ENCODE data around the gene AGTRAP. TPM values are rescaled to one million over a fixed set of nuclear protein-coding genes. Genes with fewer than 3 reads are reported as not detected.

Gene AGTRAP
- total RNA-seq, 1 donor from 2014 or later = 25.1 TPM

DNA sequence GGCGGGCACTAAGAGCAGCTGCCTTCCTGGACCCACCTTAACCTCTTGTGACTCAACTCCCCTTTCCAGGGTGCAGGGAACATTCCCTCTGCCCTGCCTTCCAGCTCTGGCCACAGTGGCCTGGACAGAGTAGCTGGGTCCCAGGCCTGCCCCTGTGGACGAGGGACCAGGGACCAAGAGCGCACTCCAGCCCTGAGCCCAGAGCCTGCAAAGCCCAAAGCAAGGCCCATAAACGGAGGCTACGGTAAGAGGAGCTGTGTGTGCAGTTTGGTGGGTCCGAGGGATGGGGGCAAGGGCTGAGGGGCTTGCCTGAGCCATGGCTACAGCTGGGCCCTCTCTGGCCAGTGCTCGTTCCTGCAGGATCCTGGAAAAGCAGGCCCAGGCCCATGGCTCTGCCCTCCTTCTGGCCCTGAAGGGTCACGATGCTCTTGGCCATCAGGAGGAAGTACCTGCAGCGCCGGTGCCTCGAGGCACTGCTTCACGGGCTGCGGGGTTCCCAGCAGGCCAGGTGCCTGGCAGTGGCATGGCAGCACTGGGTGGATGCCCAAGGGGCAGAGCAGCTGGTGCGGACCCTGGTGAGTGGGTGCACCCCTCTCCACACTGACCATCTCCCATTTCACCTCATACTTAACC, 52.0 kb downstream of the AGTRAP start:
- Mint-ChIP-seq H3K27ac (ENCODE audit: unreplicated experiment) (no peak overlapping the region), H3K4me1 (ENCODE audit: unreplicated experiment) (peaks cover 2% of the 10 kb centered on the region), H3K36me3 (ENCODE audit: low read depth, unreplicated experiment) (peaks cover 17% of the 10 kb centered on the region), H3K9me3 (ENCODE audit: unreplicated experiment) (no peaks in the 10 kb centered on the region), H3K4me3 (ENCODE audit: unreplicated experiment) (no peak overlapping the region), H3K27me3 (ENCODE audit: unreplicated experiment) (peaks cover 14% of the 10 kb centered on the region)
- DNase-seq (ENCODE audit: low spot score) = no peak
- TF ChIP-seq, protein P1, sequence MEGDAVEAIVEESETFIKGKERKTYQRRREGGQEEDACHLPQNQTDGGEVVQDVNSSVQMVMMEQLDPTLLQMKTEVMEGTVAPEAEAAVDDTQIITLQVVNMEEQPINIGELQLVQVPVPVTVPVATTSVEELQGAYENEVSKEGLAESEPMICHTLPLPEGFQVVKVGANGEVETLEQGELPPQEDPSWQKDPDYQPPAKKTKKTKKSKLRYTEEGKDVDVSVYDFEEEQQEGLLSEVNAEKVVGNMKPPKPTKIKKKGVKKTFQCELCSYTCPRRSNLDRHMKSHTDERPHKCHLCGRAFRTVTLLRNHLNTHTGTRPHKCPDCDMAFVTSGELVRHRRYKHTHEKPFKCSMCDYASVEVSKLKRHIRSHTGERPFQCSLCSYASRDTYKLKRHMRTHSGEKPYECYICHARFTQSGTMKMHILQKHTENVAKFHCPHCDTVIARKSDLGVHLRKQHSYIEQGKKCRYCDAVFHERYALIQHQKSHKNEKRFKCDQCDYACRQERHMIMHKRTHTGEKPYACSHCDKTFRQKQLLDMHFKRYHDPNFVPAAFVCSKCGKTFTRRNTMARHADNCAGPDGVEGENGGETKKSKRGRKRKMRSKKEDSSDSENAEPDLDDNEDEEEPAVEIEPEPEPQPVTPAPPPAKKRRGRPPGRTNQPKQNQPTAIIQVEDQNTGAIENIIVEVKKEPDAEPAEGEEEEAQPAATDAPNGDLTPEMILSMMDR (IDR thresholded peaks at IDR 0.05; ENCODE audit: unreplicated experiment) = no peak

DNA sequence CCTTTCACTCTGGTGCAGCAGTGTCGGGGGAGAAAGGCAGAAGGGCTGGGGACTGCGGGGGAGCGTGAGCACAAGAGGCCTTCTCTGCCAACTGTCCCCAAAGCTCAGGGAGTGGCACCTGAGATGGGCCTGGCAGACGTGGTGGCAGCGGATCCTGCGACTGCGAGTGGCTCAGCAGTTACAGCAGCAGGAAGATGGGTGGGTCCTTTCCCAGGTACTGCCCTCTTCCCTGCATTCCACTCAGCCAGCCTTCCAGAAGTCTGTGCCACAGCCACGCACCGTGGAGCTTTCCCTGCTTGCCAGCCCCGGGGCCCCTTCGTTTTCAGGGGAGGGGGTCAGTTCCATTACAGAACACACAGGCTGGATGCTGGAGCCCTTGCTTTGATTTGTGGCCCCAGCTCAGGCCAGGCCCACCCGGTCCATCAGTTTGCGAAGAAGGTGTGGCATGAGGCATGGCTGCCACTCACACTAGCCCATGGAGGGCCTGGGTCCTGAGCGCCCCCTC, 52.7 kb downstream of the AGTRAP start:
- Mint-ChIP-seq H3K4me3 (ENCODE audit: unreplicated experiment) (no peak overlapping the region), H3K36me3 (ENCODE audit: low read depth, unreplicated experiment) (peaks cover 17% of the 10 kb centered on the region), H3K27ac (ENCODE audit: unreplicated experiment) (no peak overlapping the region), H3K4me1 (ENCODE audit: unreplicated experiment) (peaks cover 2% of the 10 kb centered on the region), H3K27me3 (ENCODE audit: unreplicated experiment) (peaks cover 14% of the 10 kb centered on the region), H3K9me3 (ENCODE audit: unreplicated experiment) (no peaks in the 10 kb centered on the region)
- DNase-seq (ENCODE audit: low spot score) = no peak
- TF ChIP-seq, protein P1 (IDR thresholded peaks at IDR 0.05; ENCODE audit: unreplicated experiment) = no peak

DNA sequence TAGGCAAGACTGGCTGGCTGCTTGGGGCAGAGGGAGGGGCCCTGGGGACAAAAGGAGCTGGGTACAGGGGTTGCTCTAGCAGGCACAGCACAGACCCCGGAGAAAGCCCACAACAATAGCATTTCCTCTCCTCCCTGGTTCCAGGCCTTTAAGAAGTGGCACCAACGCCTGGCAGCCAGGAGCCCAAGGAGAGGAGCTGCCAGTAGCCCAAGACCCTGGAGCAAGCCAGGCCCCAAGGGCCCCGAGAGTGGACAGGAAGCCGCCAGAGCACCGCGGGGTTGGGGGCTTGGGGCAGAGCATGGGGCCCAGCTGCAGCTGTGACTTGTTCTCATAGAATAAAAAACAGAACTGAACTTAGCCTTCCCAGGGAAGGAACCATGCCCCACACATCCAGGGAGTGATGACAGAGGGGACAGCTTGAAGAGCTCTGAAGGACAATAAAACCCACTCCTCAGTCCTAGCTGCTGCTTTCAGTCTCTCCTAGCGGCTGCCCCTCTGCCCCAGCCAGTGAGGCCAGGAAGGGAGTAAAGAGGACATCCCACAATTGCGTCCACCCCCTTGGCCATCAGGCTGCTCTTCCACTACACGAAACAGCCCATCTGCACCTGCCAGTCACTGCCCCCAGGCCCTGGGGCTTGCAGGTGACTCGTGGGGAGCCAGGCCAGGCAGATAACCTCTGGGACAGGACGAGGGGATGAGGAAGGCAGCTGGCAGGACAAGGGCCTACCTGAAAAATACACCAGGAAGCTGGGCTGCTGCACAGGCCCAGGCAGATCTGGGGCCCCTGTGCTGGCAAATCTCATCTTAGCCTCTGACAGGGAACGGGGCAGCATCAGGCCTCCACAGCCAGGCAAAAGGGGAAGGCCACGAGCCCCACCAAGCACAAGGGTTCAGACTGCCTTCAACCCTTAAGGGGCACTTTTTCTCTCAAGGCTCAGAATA, 53.5 kb downstream of the AGTRAP start:
- Mint-ChIP-seq H3K4me1 (ENCODE audit: unreplicated experiment) (peaks cover 2% of the 10 kb centered on the region), H3K36me3 (ENCODE audit: low read depth, unreplicated experiment) (peaks cover 17% of the 10 kb centered on the region), H3K9me3 (ENCODE audit: unreplicated experiment) (no peaks in the 10 kb centered on the region), H3K4me3 (ENCODE audit: unreplicated experiment) (no peak overlapping the region), H3K27me3 (ENCODE audit: unreplicated experiment) (peaks cover 14% of the 10 kb centered on the region), H3K27ac (ENCODE audit: unreplicated experiment) (no peak overlapping the region)
- TF ChIP-seq, protein P1 (IDR thresholded peaks at IDR 0.05; ENCODE audit: unreplicated experiment) = no peak
- DNase-seq (ENCODE audit: low spot score) = no peak

DNA sequence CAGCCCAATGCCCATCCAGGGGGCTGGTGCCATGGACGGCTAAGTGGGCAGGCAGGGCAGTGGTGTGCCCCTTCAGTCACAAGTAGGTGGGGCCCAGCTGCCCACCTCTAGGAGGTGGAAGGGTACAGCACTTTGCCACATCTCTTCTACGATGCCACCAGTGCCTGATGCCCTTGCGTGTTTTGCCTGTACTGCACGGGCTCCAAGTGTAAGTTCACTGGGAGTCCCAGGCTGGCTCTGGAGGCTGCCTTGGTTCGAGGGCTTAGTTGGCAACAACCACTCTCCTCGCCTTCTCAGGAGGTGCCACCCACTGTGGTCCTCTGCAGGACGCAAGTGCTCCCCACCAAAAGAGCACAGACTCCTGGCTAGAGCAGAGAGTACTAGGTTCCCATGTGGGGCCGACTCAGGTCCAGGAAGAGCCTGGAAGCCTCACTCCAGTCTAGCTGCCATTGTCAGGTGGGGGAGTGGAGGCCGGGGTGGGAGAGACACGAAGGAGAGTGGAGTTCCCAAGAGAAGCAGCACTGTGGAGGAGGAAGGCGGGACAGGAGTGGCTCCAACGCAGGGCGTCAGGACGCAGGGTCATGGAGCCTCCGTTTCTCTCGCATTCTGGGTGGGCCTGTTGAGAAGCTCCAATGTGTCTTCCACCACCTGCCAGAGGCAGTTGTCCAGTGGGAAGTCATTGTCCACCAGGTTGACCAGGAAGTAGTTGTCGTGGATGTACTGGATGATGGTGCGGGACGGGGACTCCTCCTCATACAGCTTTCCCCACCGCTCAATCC, 54.4 kb downstream of the AGTRAP start:
- peaks cover 19% of the 10 kb centered on the region for H3K36me3 Mint-ChIP-seq (ENCODE audit: low read depth, unreplicated experiment)
- no peaks in the 10 kb centered on the region for H3K9me3 Mint-ChIP-seq (ENCODE audit: unreplicated experiment)
- no peak for DNase-seq (ENCODE audit: low spot score)
- H3K4me1 Mint-ChIP-seq (ENCODE audit: unreplicated experiment) = peaks cover 2% of the 10 kb centered on the region
- H3K4me3 Mint-ChIP-seq (ENCODE audit: unreplicated experiment) = peak overlapping the region; percentile 16
- no peak overlapping the region for H3K27ac Mint-ChIP-seq (ENCODE audit: unreplicated experiment)
- peaks cover 14% of the 10 kb centered on the region for H3K27me3 Mint-ChIP-seq (ENCODE audit: unreplicated experiment)
- TF ChIP-seq, protein P1 (IDR thresholded peaks at IDR 0.05; ENCODE audit: unreplicated experiment) = no peak

Measured in endothelial cell (in vitro differentiated cells).